Transverse colon (tissue), 4 donors: ENCODE data around the gene PPP1CC.

Experiments used
- EP300 ChIP-seq: sonication (generic); formaldehyde crosslinking; IDR thresholded peaks from one replicate; pipeline ENCODE4 v1.6.1; 2017; ENCODE audit warnings: antibody characterized with exemption, low read depth
- POLR2A ChIP-seq: fragments of 450-650 bp; IDR thresholded peaks from one replicate; pipeline ENCODE4 v1.6.1; 2016; ENCODE audit warnings: antibody characterized with exemption, mild to moderate bottlenecking, moderate library complexity
- POLR2AphosphoS5 ChIP-seq, 3 donors: sonication (generic); formaldehyde crosslinking; IDR thresholded peaks; one replicate each; pipeline ENCODE4 v1.6.1; 2016; ENCODE audit warnings: antibody characterized with exemption in 3 of 3
- TF ChIP-seq, protein P1 (sequence below), 5 experiments: fragments of 200-600 bp in 3 of 5; fragments of 450-650 bp in 2 of 5; sonication (generic) in 3 of 5; IDR thresholded peaks; 1 replicate in 2 of 5; 2 replicates in 3 of 5; pipeline ENCODE4 v1.5.1; 2016 to 2017; ENCODE audit warnings: antibody characterized with exemption in 5 of 5, inconsistent platforms in 3 of 5, mild to moderate bottlenecking in 2 of 5, moderate library complexity in 1 of 5

- TF ChIP-seq, protein P1, sequence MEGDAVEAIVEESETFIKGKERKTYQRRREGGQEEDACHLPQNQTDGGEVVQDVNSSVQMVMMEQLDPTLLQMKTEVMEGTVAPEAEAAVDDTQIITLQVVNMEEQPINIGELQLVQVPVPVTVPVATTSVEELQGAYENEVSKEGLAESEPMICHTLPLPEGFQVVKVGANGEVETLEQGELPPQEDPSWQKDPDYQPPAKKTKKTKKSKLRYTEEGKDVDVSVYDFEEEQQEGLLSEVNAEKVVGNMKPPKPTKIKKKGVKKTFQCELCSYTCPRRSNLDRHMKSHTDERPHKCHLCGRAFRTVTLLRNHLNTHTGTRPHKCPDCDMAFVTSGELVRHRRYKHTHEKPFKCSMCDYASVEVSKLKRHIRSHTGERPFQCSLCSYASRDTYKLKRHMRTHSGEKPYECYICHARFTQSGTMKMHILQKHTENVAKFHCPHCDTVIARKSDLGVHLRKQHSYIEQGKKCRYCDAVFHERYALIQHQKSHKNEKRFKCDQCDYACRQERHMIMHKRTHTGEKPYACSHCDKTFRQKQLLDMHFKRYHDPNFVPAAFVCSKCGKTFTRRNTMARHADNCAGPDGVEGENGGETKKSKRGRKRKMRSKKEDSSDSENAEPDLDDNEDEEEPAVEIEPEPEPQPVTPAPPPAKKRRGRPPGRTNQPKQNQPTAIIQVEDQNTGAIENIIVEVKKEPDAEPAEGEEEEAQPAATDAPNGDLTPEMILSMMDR (IDR thresholded peaks at IDR 0.05): no peak
- no peak for TF ChIP-seq POLR2A
- TF ChIP-seq EP300: no peak
- TF ChIP-seq POLR2AphosphoS5 (IDR thresholded peaks at IDR 0.05): no peak
Observed at GRCh38 chr12:110737532-110737931, 5.2 kb downstream of the PPP1CC start.
